Stimulated activated CD8-positive, alpha-beta memory T cell treated with anti-CD3 and anti-CD28 coated beads, Interleukin-15, amount 100 ng/mL, for 4 hours (primary cell): ENCODE results near the gene PIK3CB.
"Not testable (repeated sequence)": the region's sequence is repeated elsewhere in the genome, so short reads cannot be mapped to it uniquely, and the experiment has no call there.

ENCODE experiments used
- DNase-seq, 2 donors: peaks; one replicate each; pipeline ENCODE4 v3.0.0-alpha.2; 2020; ENCODE audit warnings: low read depth in 2 of 2

Gene PIK3CB

DNA sequence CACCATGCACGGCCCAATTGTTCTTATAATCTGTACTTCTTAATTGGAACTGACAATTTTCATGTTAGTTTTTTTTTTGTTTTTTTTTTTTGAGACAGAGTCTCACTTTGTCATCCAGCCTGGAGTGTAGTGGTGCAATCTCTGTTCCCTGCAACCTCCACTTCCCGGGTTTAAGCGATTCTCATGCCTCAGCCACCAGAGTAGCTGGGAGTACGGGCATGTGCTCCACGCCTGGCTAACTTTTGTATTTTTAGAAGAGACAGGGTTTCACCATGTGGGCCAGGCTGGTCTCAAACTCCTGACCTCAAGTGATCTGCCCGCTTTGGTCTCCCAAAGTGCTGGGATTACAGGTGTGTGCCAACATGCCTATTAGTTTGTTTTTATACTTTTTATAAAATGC, 153.8 kb downstream of the PIK3CB start:
- not testable (repeated sequence) for DNase-seq

DNA sequence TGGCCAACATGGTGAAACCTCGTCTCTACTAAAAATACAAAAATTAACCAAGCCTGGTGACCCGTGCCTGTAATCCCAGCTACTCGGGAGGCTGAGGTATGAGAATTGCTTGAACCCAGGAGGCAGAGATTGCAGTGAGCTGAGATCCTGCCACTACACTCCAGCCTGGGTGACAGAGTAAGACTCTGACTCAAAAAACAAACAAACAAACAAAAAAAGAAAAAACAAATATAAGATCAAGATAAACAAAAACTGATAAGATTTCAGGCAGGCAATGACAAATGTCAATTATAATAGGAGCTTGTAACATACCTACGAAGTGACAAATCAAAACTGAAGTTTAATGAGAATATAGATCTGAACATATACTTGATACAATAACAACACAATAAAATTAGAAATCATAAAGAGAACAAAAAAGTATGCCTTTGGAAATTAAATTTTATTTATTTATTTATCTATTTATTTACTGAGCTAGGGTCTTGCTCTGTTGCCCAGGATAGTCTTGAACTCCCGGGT, 155.8 kb downstream of the PIK3CB start:
- no peak for DNase-seq

DNA sequence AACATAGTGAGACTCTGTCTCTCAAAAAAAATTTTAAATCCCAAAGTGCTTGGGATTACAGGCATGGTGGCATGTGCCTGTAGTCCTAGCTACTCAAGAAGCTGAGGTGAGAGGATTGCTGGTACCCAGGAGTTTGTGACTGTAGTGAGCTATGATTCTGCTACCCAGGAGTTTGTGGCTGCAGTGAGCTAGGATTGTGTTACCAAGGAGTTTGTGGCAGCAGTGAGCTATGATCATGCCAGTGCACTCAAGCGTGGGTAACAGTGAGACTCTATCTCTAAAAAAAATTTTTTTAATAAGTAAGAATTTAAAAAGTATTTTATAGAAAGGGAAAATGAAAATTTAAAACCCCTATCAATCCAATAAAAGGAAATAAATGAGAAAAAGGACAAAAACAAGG, 156.6 kb downstream of the PIK3CB start:
- no peak for DNase-seq

DNA sequence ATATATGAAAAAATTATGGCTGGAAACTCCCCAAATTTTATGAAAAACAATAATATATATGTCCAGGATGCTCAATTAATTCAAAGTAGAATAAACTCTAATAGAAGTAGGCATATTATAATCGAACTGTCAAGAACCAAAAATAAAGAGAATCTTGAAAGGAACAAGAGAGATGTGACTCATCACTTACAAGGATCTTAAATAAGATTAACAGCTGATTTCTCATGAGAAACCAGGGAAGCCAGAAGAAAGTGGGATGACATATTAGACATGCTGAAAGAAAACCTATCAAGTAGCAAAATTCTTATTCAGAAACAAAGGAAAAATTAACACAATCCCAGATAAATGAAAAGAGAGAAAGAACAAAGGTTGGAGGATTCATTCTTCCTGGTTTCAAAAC, 159.3 kb downstream of the PIK3CB start:
- no peak for DNase-seq

DNA sequence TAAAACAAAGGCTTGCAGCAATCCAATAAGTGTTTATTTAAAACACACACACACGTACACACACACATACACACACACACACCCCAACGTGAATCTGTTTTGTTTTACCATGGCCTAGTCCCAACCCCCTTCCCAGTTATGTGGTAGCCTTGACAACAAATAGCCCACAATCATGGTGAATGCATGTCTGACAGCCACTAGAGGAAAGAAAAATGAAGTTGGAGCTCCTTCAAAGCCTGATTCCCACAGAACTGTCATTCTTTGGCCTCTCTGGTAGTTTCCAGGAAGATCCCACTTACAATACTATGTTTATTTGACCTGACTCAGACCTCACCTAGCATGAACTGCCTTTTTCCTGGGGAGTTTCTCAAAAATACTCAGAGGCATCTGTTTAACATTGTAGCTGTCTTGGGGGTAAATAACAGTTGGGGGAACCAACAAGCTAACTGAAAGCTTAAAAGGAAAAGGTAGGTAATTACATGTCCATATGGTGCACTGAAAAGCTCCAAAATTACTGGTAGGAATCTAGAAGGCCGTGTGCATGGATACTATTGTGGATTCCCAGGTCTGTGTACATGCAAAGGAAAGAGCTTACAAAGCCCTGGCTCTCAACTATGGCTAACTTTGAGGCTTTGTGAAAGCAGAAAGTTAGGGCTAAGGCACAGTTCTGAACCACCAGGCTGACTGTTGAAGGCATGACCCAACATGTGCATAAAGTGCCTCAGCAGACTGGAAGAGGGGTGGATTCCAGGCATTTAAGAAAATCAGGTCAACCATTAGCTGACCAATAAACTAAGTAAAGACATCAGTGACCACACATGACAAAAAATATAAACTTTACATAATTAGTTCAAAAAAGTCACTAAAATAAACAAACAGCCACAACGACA, 160.8 kb downstream of the PIK3CB start:
- no peak for DNase-seq

DNA sequence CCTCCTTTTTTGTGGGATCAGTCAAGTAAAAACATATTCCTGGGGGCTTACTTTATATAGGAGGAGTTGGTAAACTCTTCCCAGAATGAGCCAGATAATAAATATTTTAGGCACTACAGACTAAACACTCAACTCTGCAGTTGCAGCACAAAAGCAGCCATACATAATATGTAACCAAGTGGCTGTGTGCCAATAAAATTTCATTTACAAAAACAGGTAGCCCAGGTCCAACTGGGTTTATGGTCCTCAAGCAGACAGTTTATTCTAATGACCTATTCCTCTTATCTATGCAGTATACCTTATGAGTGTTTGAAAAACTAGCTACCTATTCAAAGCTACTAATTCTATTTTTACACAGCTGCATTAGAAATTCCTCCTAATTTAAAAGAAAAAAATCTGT, 164.3 kb downstream of the PIK3CB start:
- DNase-seq = no peak

DNA sequence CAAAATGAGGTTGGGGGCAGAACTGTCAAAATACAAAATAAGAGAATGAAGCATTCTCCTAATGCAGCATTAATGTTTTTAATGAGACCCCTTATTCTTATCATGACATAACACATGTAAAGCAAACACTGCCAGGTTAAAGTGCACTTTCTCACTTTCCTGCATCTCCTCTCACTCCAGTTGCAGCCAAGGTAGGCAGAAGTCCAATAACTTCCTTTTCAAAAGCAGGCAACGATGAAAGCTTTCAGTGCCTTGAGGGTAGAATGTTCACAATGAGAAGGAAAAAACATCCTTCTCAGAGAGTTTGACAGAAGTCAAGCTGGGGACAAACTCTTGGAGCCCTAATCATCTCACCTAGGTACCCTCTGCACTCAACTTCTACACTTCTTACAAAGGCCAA, 166.6 kb downstream of the PIK3CB start:
- no peak for DNase-seq

DNA sequence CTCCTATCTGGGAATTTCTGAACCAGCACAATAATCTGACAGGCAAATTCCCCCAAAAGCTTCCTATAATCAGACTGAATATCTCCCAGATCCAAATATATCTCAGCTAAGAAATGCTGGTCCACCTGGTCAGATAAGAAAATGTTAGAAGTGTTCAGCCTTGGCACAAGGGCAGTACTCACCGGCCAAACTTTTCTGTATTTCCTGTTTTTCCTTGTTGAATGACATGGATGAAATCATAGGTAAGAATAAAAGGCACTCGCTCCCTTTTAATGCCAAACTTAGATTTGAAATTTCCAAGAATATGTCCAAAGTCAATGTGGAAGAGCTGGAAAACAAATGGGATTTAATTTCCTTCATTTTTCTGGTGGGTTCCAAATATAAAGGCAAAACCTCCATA, 177.2 kb downstream of the PIK3CB start:
- no peak for DNase-seq

DNA sequence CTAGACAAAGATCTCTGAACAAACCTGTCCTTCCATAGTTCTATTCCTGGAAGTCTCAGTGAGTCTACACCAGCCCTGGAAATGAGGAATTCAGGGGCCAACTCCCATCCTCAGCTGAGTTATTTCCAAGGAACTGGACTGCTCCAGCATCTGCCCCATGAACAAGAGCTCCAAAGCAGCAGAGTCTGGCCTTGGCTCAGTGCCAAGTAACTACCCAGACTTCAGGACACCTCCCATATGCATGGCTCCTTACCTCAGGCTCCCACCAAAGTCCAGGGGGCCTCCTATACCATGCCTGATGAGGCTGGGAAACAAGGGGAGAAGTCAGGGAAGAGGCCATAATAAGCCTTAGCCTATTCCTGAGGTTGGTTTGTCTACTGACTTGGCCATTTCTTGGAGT, 181.2 kb downstream of the PIK3CB start:
- no peak for DNase-seq

DNA sequence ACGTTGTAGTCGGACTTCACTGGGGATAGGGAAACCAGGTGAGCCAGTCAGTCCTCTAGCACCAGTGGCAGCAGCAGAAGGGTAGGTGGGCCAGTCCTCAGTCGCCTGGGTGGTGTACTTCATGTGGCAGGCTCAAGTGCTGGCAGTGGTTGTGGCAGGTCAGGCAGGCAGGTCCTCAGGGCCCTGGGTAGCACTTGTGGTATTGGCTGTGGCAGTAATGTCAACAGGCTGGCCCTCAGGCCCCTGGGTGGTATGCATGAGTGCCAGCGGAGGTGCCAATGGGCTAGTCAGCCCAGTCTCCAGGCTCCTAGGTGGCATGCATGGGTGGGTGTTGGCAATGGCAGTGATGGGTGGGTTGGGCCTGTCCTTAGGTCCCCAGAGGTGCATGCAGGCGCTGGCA, 185.6 kb downstream of the PIK3CB start:
- DNase-seq = no peak

DNA sequence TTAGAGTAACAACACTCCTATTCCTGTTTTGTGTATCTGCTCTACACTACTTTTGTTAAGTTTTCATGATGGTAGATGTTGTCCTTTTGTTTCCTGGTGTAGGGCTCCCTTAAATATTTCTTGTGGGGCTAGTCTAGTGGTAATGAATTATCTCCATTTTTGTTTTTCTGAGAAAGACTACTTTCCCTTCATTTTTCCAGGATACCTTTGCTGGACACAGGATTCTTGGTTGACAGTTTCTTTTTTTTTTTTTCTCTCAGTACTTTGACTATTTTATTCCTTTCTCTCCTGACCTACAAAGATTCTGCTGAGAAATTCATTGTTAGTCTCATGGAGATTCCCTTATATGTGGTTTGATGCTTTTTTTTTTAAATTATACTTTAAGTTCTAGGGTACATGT, 188.2 kb downstream of the PIK3CB start:
- no peak for DNase-seq

DNA sequence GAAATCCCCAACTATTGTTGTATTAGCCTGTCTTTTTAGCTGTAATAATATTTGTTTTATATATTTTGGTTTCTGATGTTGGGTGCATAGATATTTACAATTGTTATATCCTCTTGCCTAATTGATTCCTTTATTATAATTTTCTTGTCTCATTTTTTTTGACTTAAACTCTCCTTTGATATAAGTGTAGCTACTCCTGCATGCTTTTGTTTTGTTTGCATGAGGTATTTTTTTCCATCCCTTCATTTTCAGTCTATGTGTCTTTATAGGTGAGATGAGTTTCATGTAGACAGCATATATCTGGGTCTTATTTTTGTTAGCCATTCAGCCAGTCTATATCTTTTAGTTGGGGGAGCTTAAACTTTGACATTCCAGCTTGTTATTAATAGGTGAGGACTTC, 188.7 kb downstream of the PIK3CB start:
- DNase-seq = no peak

DNA sequence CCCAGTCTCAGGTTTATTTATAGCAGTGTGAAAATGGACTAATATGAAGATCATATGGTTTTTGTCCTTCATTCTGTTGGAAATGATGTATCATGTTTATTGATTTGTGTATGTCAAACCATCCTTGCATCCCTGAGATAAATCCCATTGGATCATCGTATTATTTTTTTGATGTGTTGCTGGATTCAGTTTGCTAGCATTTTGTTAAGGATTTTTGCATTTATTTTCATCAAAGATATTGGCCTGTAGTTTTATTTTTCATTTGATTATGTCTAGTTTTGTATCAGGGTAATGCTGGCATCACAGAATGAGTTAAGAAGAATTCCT, 191.8 kb downstream of the PIK3CB start:
- no peak for DNase-seq

DNA sequence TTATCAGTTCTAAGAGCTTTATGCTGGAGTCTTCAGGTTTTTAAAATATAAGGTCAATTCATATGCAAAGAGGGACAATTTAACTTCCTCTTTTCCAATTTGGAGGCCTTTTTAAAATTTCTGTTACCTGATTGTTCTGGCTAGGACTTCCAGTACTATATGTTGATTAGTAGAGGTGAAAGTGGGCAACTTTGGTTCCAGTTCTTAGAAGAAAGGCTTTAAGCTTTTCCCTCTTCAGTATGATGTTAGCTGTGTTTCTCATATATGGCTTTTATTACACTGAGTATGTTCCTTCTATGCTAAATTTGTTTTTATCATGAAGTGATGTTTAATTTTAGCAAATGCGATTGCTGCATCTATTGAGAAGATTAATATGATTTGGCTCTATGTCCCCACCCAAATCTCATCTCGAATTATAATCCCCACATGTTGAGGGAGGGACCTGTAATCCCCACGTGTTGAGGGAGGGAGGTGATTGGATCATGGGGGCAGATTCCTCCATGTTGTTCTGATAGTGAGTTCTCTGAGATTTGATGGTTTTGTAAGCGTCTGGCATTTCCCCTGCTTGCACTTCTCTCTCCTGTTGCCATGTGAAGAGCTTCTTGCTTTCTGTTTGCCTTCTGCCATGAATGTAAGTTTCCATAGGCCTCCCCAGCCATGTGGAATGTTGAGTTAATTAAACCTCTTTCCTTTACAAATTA, 192.4 kb downstream of the PIK3CB start:
- no peak for DNase-seq

DNA sequence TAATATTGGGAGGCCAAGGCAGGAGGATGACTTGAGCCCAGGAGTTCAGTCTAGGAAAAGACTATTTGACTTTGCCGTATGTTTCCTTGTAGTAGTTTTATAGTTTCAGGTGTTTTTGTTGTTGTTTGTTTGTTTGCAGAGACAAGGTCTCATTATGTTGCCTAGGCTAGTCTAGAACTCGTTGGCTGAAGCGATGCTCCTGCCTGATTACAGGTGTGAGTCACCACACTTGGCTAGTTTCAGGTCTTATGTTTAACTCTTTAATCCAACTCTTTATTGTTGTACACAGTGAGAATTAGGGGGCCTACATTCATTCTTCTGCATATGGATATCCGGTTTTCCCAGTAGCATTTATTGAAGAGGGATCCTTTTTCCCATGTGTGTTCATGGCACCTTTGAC, 194.2 kb downstream of the PIK3CB start:
- no peak for DNase-seq

DNA sequence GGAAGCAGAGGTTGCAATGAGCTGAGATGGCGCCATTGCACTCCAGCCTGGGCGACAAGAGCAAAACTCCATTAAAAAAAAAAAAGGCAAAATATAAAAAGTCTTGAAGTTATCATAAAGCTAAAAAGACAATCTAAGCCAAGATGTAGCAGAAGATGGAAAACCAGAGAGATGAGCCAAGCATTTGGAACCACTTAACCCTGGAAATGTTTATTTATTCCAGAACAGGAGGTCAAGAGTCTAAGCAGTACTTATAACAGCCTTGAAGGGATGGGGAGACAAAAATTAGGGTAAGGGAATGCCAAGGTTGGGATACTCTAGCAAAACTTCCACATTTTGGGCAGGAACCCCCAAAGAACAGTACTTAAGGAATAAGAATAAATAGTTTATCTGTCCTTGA, 196.1 kb downstream of the PIK3CB start:
- no peak for DNase-seq

DNA sequence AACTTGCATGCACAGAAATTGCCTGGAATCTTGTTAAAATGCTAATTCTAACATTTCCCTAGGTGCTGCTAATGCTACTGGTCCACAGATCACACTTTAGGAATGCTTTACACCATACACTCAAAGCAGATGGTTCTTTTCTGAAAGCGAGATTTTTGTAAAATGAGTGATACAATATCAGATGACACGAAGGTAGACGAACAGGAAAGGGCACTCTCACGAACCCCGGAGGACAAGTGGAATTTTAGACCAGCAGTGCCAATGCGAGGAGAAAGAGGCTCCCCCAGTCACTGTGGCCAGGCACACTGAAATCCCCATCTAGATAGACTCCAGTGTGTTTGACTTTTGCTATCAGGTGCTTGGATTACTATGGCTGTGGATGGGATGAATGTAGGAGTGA, 205.2 kb downstream of the PIK3CB start:
- DNase-seq = no peak

DNA sequence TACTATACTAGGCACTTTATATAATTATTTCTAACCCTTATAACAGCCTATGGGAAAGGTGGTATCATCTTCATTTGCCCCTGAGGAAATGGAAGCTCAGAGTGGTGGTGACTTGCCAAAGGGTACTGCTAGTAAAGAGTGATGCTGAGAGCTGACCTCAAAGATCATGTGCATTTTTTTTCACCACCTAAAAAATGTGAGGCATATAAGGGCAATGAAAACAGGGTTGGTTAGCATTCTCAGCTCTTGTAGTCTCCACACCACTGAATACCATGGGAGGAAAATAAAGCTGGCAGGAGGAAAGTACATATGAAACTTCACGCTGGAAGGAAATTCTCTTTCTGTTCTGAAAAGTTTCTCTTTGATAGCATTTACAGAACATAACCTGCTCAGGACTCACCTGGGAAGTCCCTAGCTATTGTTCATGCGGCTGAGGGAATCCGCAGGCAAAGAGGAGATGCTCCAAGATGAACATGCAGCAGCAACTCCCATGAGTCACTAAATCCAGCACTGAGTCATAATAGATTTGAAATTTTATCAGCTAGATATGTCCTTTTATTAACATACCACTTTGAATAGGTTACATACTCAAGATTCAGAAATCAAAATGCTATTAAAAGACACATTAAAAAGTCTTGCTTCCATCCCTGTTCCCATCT, 208.9 kb downstream of the PIK3CB start:
- no peak for DNase-seq

DNA sequence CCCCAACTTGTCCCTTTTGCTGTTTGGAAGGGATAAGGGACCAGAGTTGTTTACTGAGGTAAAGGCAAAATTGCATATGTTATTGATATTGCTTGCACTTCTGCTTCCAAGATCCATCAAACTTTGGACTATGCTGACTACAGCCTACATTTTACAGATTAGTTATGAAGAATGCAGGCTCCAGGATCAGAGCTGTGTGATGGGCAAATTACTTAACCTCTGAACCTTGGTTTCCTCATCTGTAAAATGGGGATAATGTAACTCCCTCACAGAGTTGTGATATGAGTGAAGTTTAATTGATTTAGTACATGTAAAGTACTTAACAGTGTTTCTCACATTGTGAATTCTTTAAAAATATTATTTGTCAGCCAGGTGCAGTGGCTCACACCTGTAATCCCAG, 210.2 kb downstream of the PIK3CB start:
- DNase-seq = no peak

DNA sequence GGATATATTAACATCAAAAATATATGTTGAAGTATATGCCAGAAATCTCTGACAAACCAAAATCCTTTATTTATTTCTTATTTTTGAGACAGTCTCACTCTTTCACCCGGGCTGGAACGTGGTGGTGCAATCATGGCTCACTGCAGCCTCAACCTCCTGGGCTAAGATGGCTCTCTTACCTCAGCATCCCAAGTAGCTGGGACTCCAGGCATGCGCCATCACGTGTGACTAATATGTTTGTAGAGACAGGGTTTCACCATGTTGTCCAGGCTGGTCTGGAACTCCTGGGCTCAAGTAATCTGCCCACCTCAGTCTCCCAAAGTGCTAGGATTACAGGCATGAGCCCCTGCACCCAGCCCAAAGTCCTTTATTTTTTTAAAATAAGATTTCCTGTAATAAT, 214.3 kb downstream of the PIK3CB start:
- DNase-seq = no peak

DNA sequence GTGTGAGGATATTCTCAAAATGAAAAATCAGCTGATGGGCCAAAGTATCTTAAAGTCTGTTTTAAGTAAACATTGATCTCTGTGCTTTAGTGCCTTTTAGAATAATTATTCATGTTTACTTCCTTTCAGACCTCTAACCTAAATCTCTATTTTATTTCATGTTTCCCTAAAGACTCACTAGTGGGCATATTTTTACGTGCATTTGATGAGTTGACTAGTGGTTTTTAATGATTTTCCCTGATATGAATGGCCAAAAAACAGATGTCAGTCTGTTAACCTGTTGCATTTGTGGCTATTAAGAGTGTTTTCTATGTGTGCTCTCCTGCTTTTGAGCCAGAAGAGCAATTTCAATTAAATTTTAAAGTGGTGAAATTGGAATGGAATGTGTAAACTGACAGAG, 219.3 kb downstream of the PIK3CB start:
- DNase-seq = no peak

DNA sequence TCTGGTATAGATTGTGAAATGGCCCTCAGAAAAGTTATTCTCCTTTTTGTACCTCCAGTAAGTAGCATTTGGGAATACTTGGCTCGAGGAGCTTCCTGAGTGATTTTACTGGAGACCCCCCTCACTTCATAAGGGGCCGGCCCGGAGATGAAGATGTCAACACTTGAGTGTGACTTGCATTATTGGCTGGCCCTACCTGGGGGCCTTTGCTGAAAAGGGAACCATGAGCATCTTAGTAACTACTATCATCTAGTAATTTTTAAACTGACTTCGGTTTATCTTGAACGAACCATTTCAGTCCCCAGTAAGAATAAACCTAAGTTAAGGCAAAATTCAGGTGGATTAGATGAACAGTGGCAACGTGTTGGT, 224.8 kb downstream of the PIK3CB start:
- DNase-seq = no peak
